ENCODE results near the gene CAMLG. TPM values are rescaled to one million over a fixed set of nuclear protein-coding genes. Genes with fewer than 3 reads are reported as not detected.

Gene CAMLG
- total RNA-seq, 1 experiment from 2014 or later, result 29.3 TPM

- Histone ChIP-seq H3K9me3 (ENCODE audit: control insufficient read depth in 1 of 2, insufficient read depth in 1 of 2, low read depth in 1 of 2, low read length in 2 of 2) (no peaks in the 10 kb centered on the region), H3K9me2 (ENCODE audit: insufficient read depth) (no peaks in the 10 kb centered on the region), H3K79me2 (ENCODE audit: insufficient read depth, low read length) (no peaks in the 10 kb centered on the region), H3K27me3 (ENCODE audit: insufficient read depth, low read length) (no peaks in the 10 kb centered on the region), H3K36me3 (ENCODE audit: control insufficient read depth in 1 of 2, insufficient read depth in 2 of 2, low read length in 2 of 2) (0 out of 4 replicates have a peak, but pooled peaks cover 0 to 2% of the 10 kb centered on the region in 2 experiments), H4K20me1 (ENCODE audit: insufficient read depth) (no peaks in the 10 kb centered on the region), H3K9ac (ENCODE audit: low read length) (no peak overlapping the region), H2AFZ (ENCODE audit: low read depth, low read length, poor library complexity, severe bottlenecking) (no peak overlapping the region), H3K4me2 (ENCODE audit: low read length) (no peak overlapping the region), H3K4me3 (replicated peaks in 1 of 2; ENCODE audit: low read depth in 1 of 2, low read length in 2 of 2) (no peak overlapping the region), H3K4me1 (ENCODE audit: control insufficient read depth in 1 of 2, insufficient read depth in 2 of 2, low read length in 2 of 2) (no peaks in the 10 kb centered on the region), H3K27ac (ENCODE audit: low read depth, low read length) (no peak overlapping the region)
- no peak for TF ChIP-seq ZFX (IDR thresholded peaks at IDR 0.05)
- TF ChIP-seq, protein P1, sequence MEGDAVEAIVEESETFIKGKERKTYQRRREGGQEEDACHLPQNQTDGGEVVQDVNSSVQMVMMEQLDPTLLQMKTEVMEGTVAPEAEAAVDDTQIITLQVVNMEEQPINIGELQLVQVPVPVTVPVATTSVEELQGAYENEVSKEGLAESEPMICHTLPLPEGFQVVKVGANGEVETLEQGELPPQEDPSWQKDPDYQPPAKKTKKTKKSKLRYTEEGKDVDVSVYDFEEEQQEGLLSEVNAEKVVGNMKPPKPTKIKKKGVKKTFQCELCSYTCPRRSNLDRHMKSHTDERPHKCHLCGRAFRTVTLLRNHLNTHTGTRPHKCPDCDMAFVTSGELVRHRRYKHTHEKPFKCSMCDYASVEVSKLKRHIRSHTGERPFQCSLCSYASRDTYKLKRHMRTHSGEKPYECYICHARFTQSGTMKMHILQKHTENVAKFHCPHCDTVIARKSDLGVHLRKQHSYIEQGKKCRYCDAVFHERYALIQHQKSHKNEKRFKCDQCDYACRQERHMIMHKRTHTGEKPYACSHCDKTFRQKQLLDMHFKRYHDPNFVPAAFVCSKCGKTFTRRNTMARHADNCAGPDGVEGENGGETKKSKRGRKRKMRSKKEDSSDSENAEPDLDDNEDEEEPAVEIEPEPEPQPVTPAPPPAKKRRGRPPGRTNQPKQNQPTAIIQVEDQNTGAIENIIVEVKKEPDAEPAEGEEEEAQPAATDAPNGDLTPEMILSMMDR (IDR thresholded peaks at IDR 0.05 in 2 of 3, conservative IDR thresholded peaks at IDR 0.05 in 1 of 3; ENCODE audit: borderline replicate concordance in 1 of 3, insufficient read depth in 1 of 3, low read depth in 2 of 3, low read length in 2 of 3), result no peak
- no peak for TF ChIP-seq FOSL1 (IDR thresholded peaks at IDR 0.05; ENCODE audit: low read depth)
- TF ChIP-seq SP1 (IDR thresholded peaks at IDR 0.05; ENCODE audit: low read depth), result no peak
- no peak for TF ChIP-seq ZBTB33 (IDR thresholded peaks at IDR 0.05; ENCODE audit: extremely low read depth, insufficient replicate concordance, low read length)
- TF ChIP-seq EZH2phosphoT487 (IDR thresholded peaks at IDR 0.05; ENCODE audit: borderline replicate concordance), result no peak
- TF ChIP-seq SIN3A (IDR thresholded peaks at IDR 0.05; ENCODE audit: low read depth), result no peak
- TF ChIP-seq ELF1 (IDR thresholded peaks at IDR 0.05; ENCODE audit: borderline replicate concordance, low read depth), result no peak
- TF ChIP-seq SRF (IDR thresholded peaks at IDR 0.05; ENCODE audit: low read depth), result no peak
- TF ChIP-seq TCF7L2 (IDR thresholded peaks at IDR 0.05; ENCODE audit: borderline replicate concordance, extremely low read depth, insufficient read depth, insufficient read length), result no peak
- ATAC-seq (no peak), DNase-seq (ENCODE audit: low read depth, low spot score) (no peak)
- POLR2A ChIA-PET, result interaction anchor here (1.5 kb wide), 1 partner anchor 11 kb away, joined by 4 read pairs; the partner anchor contains the start of gene CAMLG
- intact Hi-C loops (cut with micrococcal nuclease), result no loop called here
- RAD21 ChIA-PET (ENCODE audit: low non-redundant PET in 1 of 2, low total read pairs in 2 of 2, uncharacterized antibody in 2 of 2, unreplicated experiment in 2 of 2), result no interaction called here
- BruUV-seq (replicated peaks), result no TSS peak
- CTCF ChIA-PET, result no interaction called here
Measured at GRCh38 chr5:134749415-134749814, 11.1 kb downstream of the CAMLG start.

All from HCT116 (cell line).